Stimulated activated naive CD8-positive, alpha-beta T cell treated with anti-CD3 and anti-CD28 coated beads, Interleukin-15, amount 100 ng/mL, for 72 hours (primary cell): ENCODE measurements around the gene GRM8.

ENCODE experiments used
- ATAC-seq: fragments of 150-1000 bp; cut with Tn5 transposase; 2 replicates; pipeline ENCODE4 v1.10.0; 2021; ENCODE audit warnings: mild to moderate bottlenecking, moderate library complexity
- DNase-seq, 2 donors: peaks; one replicate each; pipeline ENCODE4 v3.0.0; 2021 to 2022
- H3K27ac Mint-ChIP-seq, 2 donors: one replicate each; pipeline ENCODE4 v1.8.0; 2022; ENCODE audit warnings: mild to moderate bottlenecking in 2 of 2, mixed read lengths in 2 of 2, moderate library complexity in 2 of 2
- H3K27me3 Mint-ChIP-seq: one replicate; pipeline ENCODE4 v1.8.0; 2022; ENCODE audit warnings: mixed read lengths
- H3K4me1 Mint-ChIP-seq: one replicate; pipeline ENCODE4 v1.8.0; 2022; ENCODE audit warnings: mild to moderate bottlenecking, mixed read lengths
- H3K4me3 Mint-ChIP-seq, 2 donors: one replicate each; pipeline ENCODE4 v1.8.0; 2022; ENCODE audit warnings: mild to moderate bottlenecking in 2 of 2, mixed read lengths in 2 of 2, moderate library complexity in 1 of 2
- H3K9me3 Mint-ChIP-seq, 2 donors: one replicate each; pipeline ENCODE4 v1.8.0; 2022; ENCODE audit warnings: mixed read lengths in 2 of 2

The GRM8 gene

GRCh38 chr7:127207230-127207629 lies 45.5 kb downstream of the GRM8 start:
- DNase-seq (no peak), ATAC-seq (no peak)
- Mint-ChIP-seq H3K4me3 (no peak overlapping the region), H3K27ac (no peak overlapping the region), H3K4me1 (no peaks in the 10 kb centered on the region), H3K9me3 (no peaks in the 10 kb centered on the region), H3K27me3 (peaks cover 24% of the 10 kb centered on the region)

GRCh38 chr7:127194571-127194970 lies 58.2 kb downstream of the GRM8 start:
- Mint-ChIP-seq H3K27ac (no peak overlapping the region), H3K4me1 (no peaks in the 10 kb centered on the region), H3K4me3 (no peak overlapping the region), H3K9me3 (no peaks in the 10 kb centered on the region), H3K27me3 (peaks cover 15% of the 10 kb centered on the region)
- no peak for DNase-seq
- no peak for ATAC-seq

GRCh38 chr7:127189886-127190285 lies 62.9 kb downstream of the GRM8 start:
- no peak overlapping the region for H3K27ac Mint-ChIP-seq
- peaks cover 8% of the 10 kb centered on the region for H3K4me1 Mint-ChIP-seq
- H3K9me3 Mint-ChIP-seq: no peaks in the 10 kb centered on the region
- no peak for DNase-seq
- H3K27me3 Mint-ChIP-seq: peaks cover 17% of the 10 kb centered on the region
- no peak overlapping the region for H3K4me3 Mint-ChIP-seq
- ATAC-seq: no peak

DNA sequence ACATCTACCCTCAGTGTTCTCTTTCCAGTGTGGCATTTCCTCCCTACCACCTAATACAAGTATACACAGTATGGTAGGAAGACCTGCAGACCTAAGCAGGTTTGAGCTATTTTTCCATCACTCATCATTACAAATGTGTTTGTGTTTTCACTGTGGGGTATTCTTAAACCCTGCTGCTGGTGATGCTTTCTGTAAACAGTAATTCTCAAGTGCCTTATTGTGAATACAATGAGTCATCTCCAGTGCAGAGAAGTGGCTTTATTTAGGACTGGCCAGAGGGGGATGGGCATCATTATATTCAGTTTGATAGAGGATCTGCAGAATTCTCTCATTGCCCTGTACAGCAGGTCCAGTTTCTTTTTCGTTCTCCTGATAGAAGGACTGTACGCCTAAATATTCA lies 63.7 kb downstream of the GRM8 start:
- no peaks in the 10 kb centered on the region for H3K9me3 Mint-ChIP-seq
- H3K27me3 Mint-ChIP-seq: peaks cover 17% of the 10 kb centered on the region
- H3K4me3 Mint-ChIP-seq: no peak overlapping the region
- DNase-seq (no peak), ATAC-seq (no peak)
- H3K4me1 Mint-ChIP-seq: peaks cover 8% of the 10 kb centered on the region
- H3K27ac Mint-ChIP-seq: no peak overlapping the region

- DNase-seq (no peak), ATAC-seq (no peak)
- H3K27ac Mint-ChIP-seq: no peak overlapping the region
- H3K4me3 Mint-ChIP-seq: no peak overlapping the region
- peaks cover 17% of the 10 kb centered on the region for H3K27me3 Mint-ChIP-seq
- no peaks in the 10 kb centered on the region for H3K9me3 Mint-ChIP-seq
- H3K4me1 Mint-ChIP-seq: peaks cover 8% of the 10 kb centered on the region
Observed at GRCh38 chr7:127187740-127188139, 65.0 kb downstream of the GRM8 start.

GRCh38 chr7:127186686-127187085 lies 66.1 kb downstream of the GRM8 start:
- Mint-ChIP-seq H3K27me3 (peaks cover 17% of the 10 kb centered on the region), H3K4me3 (no peak overlapping the region), H3K4me1 (peaks cover 8% of the 10 kb centered on the region), H3K9me3 (no peaks in the 10 kb centered on the region), H3K27ac (no peak overlapping the region)
- ATAC-seq (no peak), DNase-seq (no peak)

- no peak for ATAC-seq
- Mint-ChIP-seq H3K4me3 (no peak overlapping the region), H3K4me1 (no peaks in the 10 kb centered on the region), H3K27ac (no peak overlapping the region), H3K27me3 (peaks cover 53% of the 10 kb centered on the region), H3K9me3 (peaks cover 20 to 43% of the 10 kb centered on the region in 2 donors)
- DNase-seq: no peak
Observed at GRCh38 chr7:127177156-127177555, 75.6 kb downstream of the GRM8 start.

- no peak for DNase-seq
- ATAC-seq: no peak
- Mint-ChIP-seq H3K4me3 (no peak overlapping the region), H3K4me1 (no peaks in the 10 kb centered on the region), H3K27me3 (peaks cover 20% of the 10 kb centered on the region), H3K9me3 (no peaks in the 10 kb centered on the region), H3K27ac (no peak overlapping the region)
Observed at GRCh38 chr7:127162366-127162765, 90.4 kb downstream of the GRM8 start.

- Mint-ChIP-seq H3K9me3 (no peaks in the 10 kb centered on the region), H3K4me1 (no peaks in the 10 kb centered on the region), H3K27ac (no peak overlapping the region), H3K27me3 (peaks cover 37% of the 10 kb centered on the region), H3K4me3 (no peak overlapping the region)
- no peak for ATAC-seq
- DNase-seq: no peak
Observed at GRCh38 chr7:127158659-127159058, 94.1 kb downstream of the GRM8 start.

DNA sequence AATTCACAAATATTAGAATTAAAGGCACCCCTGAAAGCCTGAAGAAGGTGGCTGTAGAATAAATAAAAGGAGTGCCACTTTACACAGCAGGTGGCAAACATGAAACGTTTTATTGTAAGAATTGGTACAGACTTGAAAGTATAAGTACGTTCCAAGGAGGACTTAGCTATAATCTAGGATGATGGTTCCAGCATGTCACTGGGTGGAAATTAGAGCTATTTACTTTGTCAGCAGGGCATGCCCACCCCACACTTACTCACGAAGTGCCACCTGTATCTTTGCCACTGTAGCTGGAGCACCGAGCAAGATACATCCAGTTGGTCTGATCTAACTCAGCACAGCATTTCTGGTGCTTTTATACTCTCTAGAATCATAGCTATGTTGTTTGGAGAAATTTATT lies 97.8 kb downstream of the GRM8 start:
- Mint-ChIP-seq H3K27me3 (peaks cover 23% of the 10 kb centered on the region), H3K27ac (no peak overlapping the region), H3K4me1 (no peaks in the 10 kb centered on the region), H3K4me3 (no peak overlapping the region), H3K9me3 (no peaks in the 10 kb centered on the region)
- ATAC-seq (no peak), DNase-seq (no peak)

GRCh38 chr7:127154101-127154500 lies 98.6 kb downstream of the GRM8 start:
- peaks cover 23% of the 10 kb centered on the region for H3K27me3 Mint-ChIP-seq

DNA sequence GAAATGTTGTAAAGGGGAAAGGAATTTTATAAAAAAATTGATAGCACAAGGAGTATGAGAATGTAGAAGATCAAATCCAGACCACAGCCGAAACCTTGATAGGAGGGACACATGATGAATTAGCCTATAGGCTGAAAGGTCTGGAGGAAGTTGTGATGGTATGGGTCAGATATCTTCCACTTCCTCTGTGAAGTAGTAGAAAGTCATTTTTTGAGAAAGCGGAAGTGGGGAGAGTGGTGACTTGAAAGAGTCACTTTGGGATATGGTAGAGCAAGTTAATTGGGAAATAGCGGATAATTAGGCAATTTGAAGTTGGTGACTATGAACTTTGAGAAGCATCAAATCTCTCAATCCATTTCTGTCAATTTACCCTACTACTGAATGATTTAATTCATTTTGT lies 99.4 kb downstream of the GRM8 start:
- H3K27me3 Mint-ChIP-seq: peaks cover 30% of the 10 kb centered on the region
- DNase-seq (no peak), ATAC-seq (no peak)
- no peak overlapping the region for H3K27ac Mint-ChIP-seq
- H3K9me3 Mint-ChIP-seq: no peaks in the 10 kb centered on the region
- no peaks in the 10 kb centered on the region for H3K4me1 Mint-ChIP-seq
- no peak overlapping the region for H3K4me3 Mint-ChIP-seq

More at GRCh38 chr7:127154101-127154500, 98.6 kb downstream of the GRM8 start:
- Mint-ChIP-seq H3K4me1 (no peaks in the 10 kb centered on the region), H3K9me3 (no peaks in the 10 kb centered on the region), H3K4me3 (no peak overlapping the region), H3K27ac (no peak overlapping the region)
- ATAC-seq (no peak), DNase-seq (no peak)

DNA sequence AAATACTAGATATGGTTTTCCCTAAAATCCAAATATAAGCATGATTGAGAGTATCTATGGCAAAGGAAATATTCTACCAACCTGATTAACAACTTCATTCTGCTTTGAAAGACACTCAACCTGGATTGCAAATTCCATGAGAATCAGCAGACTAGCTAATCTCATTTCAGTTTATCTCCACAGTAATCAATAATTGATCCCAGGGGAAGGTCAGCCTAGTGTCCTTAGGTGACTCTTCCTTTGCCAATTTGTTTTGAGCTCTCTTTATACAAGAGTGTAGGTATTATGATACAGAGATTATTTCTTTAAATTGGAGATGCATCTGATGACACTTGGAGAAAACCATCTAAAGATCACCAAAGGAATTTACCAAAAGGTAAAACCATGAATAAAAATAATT lies 100.3 kb downstream of the GRM8 start:
- ATAC-seq: no peak

GRCh38 chr7:127151379-127151778 lies 101.4 kb downstream of the GRM8 start:
- no peak overlapping the region for H3K27ac Mint-ChIP-seq
- ATAC-seq (no peak), DNase-seq (no peak)
- H3K4me1 Mint-ChIP-seq: no peaks in the 10 kb centered on the region
- H3K9me3 Mint-ChIP-seq: no peaks in the 10 kb centered on the region
- H3K27me3 Mint-ChIP-seq: peaks cover 30% of the 10 kb centered on the region
- H3K4me3 Mint-ChIP-seq: no peak overlapping the region

More for the DNA sequence above, 100.3 kb downstream of the GRM8 start:
- H3K4me3 Mint-ChIP-seq: no peak overlapping the region
- no peaks in the 10 kb centered on the region for H3K4me1 Mint-ChIP-seq
- H3K9me3 Mint-ChIP-seq: no peaks in the 10 kb centered on the region
- H3K27me3 Mint-ChIP-seq: peaks cover 36% of the 10 kb centered on the region
- no peak overlapping the region for H3K27ac Mint-ChIP-seq
- DNase-seq: no peak

- ATAC-seq: peak; percentile 49
Observed at GRCh38 chr7:127150543-127150942, 102.2 kb downstream of the GRM8 start.

DNA sequence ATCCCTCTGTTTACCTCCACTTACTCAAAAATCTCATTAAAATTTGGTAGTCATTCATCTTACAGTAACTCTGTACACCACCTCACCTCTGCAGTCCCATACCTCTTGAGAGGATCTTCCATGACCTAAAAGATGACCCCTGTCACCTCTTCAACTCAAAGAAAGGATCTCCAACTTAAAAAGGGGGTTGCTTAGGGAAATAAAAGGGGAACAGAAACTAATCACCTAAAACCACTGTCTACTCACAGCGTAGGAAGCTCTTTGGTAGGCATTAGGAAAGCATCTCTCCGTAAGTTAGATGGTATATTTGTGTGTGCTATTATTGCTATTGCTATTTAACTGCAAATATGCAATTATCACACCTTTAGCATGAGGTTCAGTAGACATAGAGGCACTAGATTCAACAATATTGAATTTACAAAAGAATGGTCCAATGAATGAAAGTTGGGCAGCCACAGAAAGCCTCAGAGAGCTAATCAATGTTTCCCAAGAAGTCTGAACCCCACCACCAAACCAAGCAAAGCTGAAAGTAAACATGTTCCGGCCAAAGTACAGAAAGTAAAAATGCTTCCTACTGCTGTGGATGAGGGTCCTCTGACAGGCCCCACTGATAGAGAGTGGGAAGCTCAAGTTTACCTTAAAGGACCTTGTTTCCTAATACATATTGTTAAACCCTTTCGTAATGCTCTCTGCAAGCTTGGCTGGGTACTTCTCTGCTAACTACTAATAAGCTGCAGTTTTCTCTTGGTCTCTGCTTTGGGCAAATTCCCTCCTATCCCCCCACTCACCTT lies 105.8 kb downstream of the GRM8 start:
- ATAC-seq (no peak), DNase-seq (no peak)
- peaks cover 12% of the 10 kb centered on the region for H3K27me3 Mint-ChIP-seq
- no peaks in the 10 kb centered on the region for H3K9me3 Mint-ChIP-seq
- H3K27ac Mint-ChIP-seq: no peak overlapping the region
- no peak overlapping the region for H3K4me3 Mint-ChIP-seq
- H3K4me1 Mint-ChIP-seq: no peaks in the 10 kb centered on the region

More at GRCh38 chr7:127150543-127150942, 102.2 kb downstream of the GRM8 start:
- Mint-ChIP-seq H3K9me3 (no peaks in the 10 kb centered on the region), H3K4me1 (no peaks in the 10 kb centered on the region), H3K27ac (no peak overlapping the region), H3K27me3 (peaks cover 22% of the 10 kb centered on the region), H3K4me3 (no peak overlapping the region)
- no peak for DNase-seq

DNA sequence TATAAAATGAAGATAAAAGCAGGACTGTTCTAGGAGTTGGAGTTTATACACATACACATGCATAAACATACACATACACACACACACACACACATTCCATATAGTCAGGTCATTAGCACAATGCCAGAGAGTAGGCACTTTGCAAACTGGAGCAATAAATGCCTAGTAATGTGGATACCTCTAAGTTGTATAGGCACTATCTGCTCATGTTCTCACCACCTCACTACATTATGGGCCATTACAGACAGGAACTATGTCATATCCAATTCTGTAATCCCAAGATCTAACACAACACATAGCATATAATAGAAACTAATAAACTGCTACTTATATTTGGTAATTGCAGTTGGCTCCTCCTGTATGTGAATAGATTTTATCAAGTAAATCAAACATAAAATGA lies 115.6 kb downstream of the GRM8 start:
- ATAC-seq: no peak
- DNase-seq: no peak
- Mint-ChIP-seq H3K4me3 (no peak overlapping the region), H3K9me3 (no peaks in the 10 kb centered on the region), H3K27ac (no peak overlapping the region), H3K27me3 (no peaks in the 10 kb centered on the region), H3K4me1 (no peaks in the 10 kb centered on the region)
